Mesodermal cell (in vitro differentiated cells): ENCODE measurements around the gene TPM1.

Experiments
- H3K27ac ChIP-seq: 2 replicates; pipeline ENCODE4 v1.7.0; 2013; ENCODE audit warnings: mild to moderate bottlenecking, low read depth, low read length, moderate library complexity; ENCODE audit not compliant: severe bottlenecking
- H3K36me3 ChIP-seq: 2 replicates; pipeline ENCODE4 v1.7.1; 2013; ENCODE audit warnings: mild to moderate bottlenecking, low read length, moderate library complexity; ENCODE audit not compliant: control insufficient read depth, insufficient read depth
- H3K4me1 ChIP-seq: one replicate; pipeline ENCODE4 v1.7.1; 2013; ENCODE audit warnings: mild to moderate bottlenecking, low read length; ENCODE audit not compliant: insufficient read depth, control insufficient read depth, poor library complexity, severe bottlenecking
- H3K4me3 ChIP-seq: 2 replicates; pipeline ENCODE4 v1.7.0; 2013; ENCODE audit warnings: low read length, control low read depth, mild to moderate bottlenecking; ENCODE audit not compliant: insufficient read depth, poor library complexity, severe bottlenecking; ENCODE audit errors: extremely low read depth
- H3K9me3 ChIP-seq: 2 replicates; pipeline ENCODE4 v1.7.1; 2013; ENCODE audit warnings: mild to moderate bottlenecking, low read length, moderate library complexity; ENCODE audit not compliant: control insufficient read depth
- WGBS, 2 experiments: methylation state at CpG; one replicate each; pipeline ENCODE4 v1.1.5; 2013; ENCODE audit warnings: missing lambda C conversion rate in 2 of 2; ENCODE audit not compliant: insufficient coverage in 2 of 2; 5-methylcytosine and 5-hydroxymethylcytosine counted together

Gene TPM1

GRCh38 chr15:63004211-63004610 lies 38.3 kb upstream of the TPM1 start:
- WGBS, 2 experiments, result 89 to 100% methylated on average over 1 to 2 of the region's 2 CpGs
- H3K27ac ChIP-seq, result no peak overlapping the region
- H3K36me3 ChIP-seq, result no peaks in the 10 kb centered on the region
- H3K4me1 ChIP-seq, result no peaks in the 10 kb centered on the region
- no peak overlapping the region for H3K4me3 ChIP-seq
- H3K9me3 ChIP-seq, result no peaks in the 10 kb centered on the region

GRCh38 chr15:63006032-63006878 lies 36.3 kb upstream of the TPM1 start:
- 87 to 88% methylated on average over 5 to 6 of the region's 8 CpGs for WGBS, 2 experiments
- no peaks in the 10 kb centered on the region for H3K4me1 ChIP-seq
- no peak overlapping the region for H3K4me3 ChIP-seq
- no peaks in the 10 kb centered on the region for H3K36me3 ChIP-seq
- no peaks in the 10 kb centered on the region for H3K9me3 ChIP-seq
- peak overlapping the region; percentile 45 for H3K27ac ChIP-seq

- no peaks in the 10 kb centered on the region for H3K36me3 ChIP-seq
- peaks cover 9% of the 10 kb centered on the region for H3K9me3 ChIP-seq
- H3K4me1 ChIP-seq, result peaks cover 5% of the 10 kb centered on the region
- no peak overlapping the region for H3K4me3 ChIP-seq
- 100% methylated on average over 2 of the region's 6 CpGs; no CpG with 5 or more reads in 1 of the 2 experiments for WGBS, 2 experiments
- no peak overlapping the region for H3K27ac ChIP-seq
Measured at GRCh38 chr15:63008333-63009049, 34.1 kb upstream of the TPM1 start.

GRCh38 chr15:63010386-63010785 lies 32.2 kb upstream of the TPM1 start:
- Histone ChIP-seq H3K4me1 (peaks cover 23% of the 10 kb centered on the region), H3K9me3 (peaks cover 9% of the 10 kb centered on the region), H3K27ac (no peak overlapping the region), H3K4me3 (no peak overlapping the region), H3K36me3 (no peaks in the 10 kb centered on the region)
- WGBS, 2 experiments, result 89 to 100% methylated on average over 1 to 2 of the region's 3 CpGs

GRCh38 chr15:63010920-63011693 lies 31.4 kb upstream of the TPM1 start:
- no peak overlapping the region for H3K4me3 ChIP-seq
- H3K4me1 ChIP-seq, result peaks cover 30% of the 10 kb centered on the region
- peaks cover 9% of the 10 kb centered on the region for H3K9me3 ChIP-seq
- H3K27ac ChIP-seq, result no peak overlapping the region
- H3K36me3 ChIP-seq, result no peaks in the 10 kb centered on the region
- WGBS, 2 experiments, result 83 to 86% methylated on average over 6 to 7 of the region's 7 CpGs

GRCh38 chr15:63012444-63012843 lies 30.1 kb upstream of the TPM1 start:
- 100% methylated on average over 2 to 5 of the region's 6 CpGs for WGBS, 2 experiments
- H3K9me3 ChIP-seq, result peaks cover 9% of the 10 kb centered on the region

GRCh38 chr15:63013052-63013808 lies 29.3 kb upstream of the TPM1 start:
- WGBS, 2 experiments, result 63% methylated on average over 5 to 10 of the region's 11 CpGs
- Histone ChIP-seq H3K36me3 (no peaks in the 10 kb centered on the region), H3K9me3 (peaks cover 11% of the 10 kb centered on the region), H3K27ac (peak overlapping the region; percentile 42), H3K4me1 (peaks cover 34% of the 10 kb centered on the region), H3K4me3 (no peak overlapping the region)

More at GRCh38 chr15:63012444-63012843, 30.1 kb upstream of the TPM1 start:
- Histone ChIP-seq H3K27ac (no peak overlapping the region), H3K4me1 (peaks cover 34% of the 10 kb centered on the region), H3K4me3 (no peak overlapping the region), H3K36me3 (no peaks in the 10 kb centered on the region)

- no peak overlapping the region for H3K4me3 ChIP-seq
- no peaks in the 10 kb centered on the region for H3K36me3 ChIP-seq
- H3K4me1 ChIP-seq, result peaks cover 36% of the 10 kb centered on the region
- H3K27ac ChIP-seq, result peak overlapping the region; percentile 38
- WGBS, 2 experiments, result 88 to 90% methylated on average over 4 of the region's 4 CpGs
- H3K9me3 ChIP-seq, result peaks cover 13% of the 10 kb centered on the region
Measured at GRCh38 chr15:63014578-63014977, 28.0 kb upstream of the TPM1 start.

- Histone ChIP-seq H3K4me3 (no peak overlapping the region), H3K9me3 (peaks cover 13% of the 10 kb centered on the region), H3K27ac (peak overlapping the region; percentile 33), H3K4me1 (peaks cover 46% of the 10 kb centered on the region), H3K36me3 (no peaks in the 10 kb centered on the region)
- WGBS, 2 experiments, result 82% methylated on average over 1 of the region's 1 CpG; no CpG with 5 or more reads in 1 of the 2 experiments
Measured at GRCh38 chr15:63015618-63016017, 26.9 kb upstream of the TPM1 start.

GRCh38 chr15:63016234-63016633 lies 26.3 kb upstream of the TPM1 start:
- Histone ChIP-seq H3K9me3 (peaks cover 13% of the 10 kb centered on the region), H3K27ac (no peak overlapping the region)
- no CpG with 5 or more reads among the region's 2 CpGs for WGBS, 2 experiments

More at GRCh38 chr15:63016234-63016633, 26.3 kb upstream of the TPM1 start:
- Histone ChIP-seq H3K4me1 (peaks cover 46% of the 10 kb centered on the region), H3K36me3 (no peaks in the 10 kb centered on the region), H3K4me3 (no peak overlapping the region)
